ENCODE results near the gene TRIM7. TPM values are rescaled to one million over a fixed set of nuclear protein-coding genes. Genes with fewer than 3 reads are reported as not detected.
"Not testable (repeated sequence)": the region's sequence is repeated elsewhere in the genome, so short reads cannot be mapped to it uniquely, and the experiment has no call there.

TRIM7 gene
- total and polyA plus RNA-seq, 2 experiments from 2014 or later, result 3.1 to 6.8 TPM

- peak overlapping the region; percentile 19; the same call in 1 of the 2 replicates for H3K27ac ChIP-seq
- no peaks in the 10 kb centered on the region for H3K4me1 ChIP-seq (ENCODE audit: insufficient read depth)
- no peaks in the 10 kb centered on the region for H3K79me2 ChIP-seq (ENCODE audit: insufficient read depth)
- H4K20me1 ChIP-seq (ENCODE audit: insufficient read depth), result no peaks in the 10 kb centered on the region
- WGBS, 2 experiments (ENCODE audit: low coverage in 1 of 2, low lambda C conversion rate in 2 of 2, missing lambda C conversion rate in 2 of 2), result 1 to 2% methylated on average over 45 to 46 of the region's 46 CpGs
- H3K4me3 ChIP-seq, result peak overlapping the region; percentile 52
- peak; percentile 86 for DNase-seq
- peak overlapping the region; percentile 41 for H3K4me2 ChIP-seq (ENCODE audit: unreplicated experiment)
- peaks cover 27% of the 10 kb centered on the region for H3F3A ChIP-seq (ENCODE audit: insufficient read depth)
- H3K9me3 ChIP-seq (ENCODE audit: low read depth), result no peaks in the 10 kb centered on the region
- no peaks in the 10 kb centered on the region for H3K9me2 ChIP-seq (ENCODE audit: insufficient read depth)
- H3K36me3 ChIP-seq (ENCODE audit: low read depth), result no peaks in the 10 kb centered on the region
- in situ Hi-C loops (cut with MboI), result no loop called here
- TF ChIP-seq EZH2 (IDR thresholded peaks at IDR 0.05; ENCODE audit: insufficient read depth, poor library complexity, severe bottlenecking) (no peak), EZH2phosphoT487 (IDR thresholded peaks at IDR 0.05; ENCODE audit: insufficient read depth, low read depth) (no peak)
- peak overlapping the region; percentile 69 for H2AFZ ChIP-seq
- no peaks in the 10 kb centered on the region for H3K27me3 ChIP-seq (replicated peaks; ENCODE audit: insufficient read depth)
- H3K9ac ChIP-seq, result no peak overlapping the region
Measured at GRCh38 chr5:181217111-181217802, 12.3 kb upstream of the TRIM7 start.

- DNase-seq, result no peak
- H3K4me2 ChIP-seq (ENCODE audit: unreplicated experiment), result peak overlapping the region; percentile 65
- no peak for TF ChIP-seq EZH2 (IDR thresholded peaks at IDR 0.05; ENCODE audit: insufficient read depth, poor library complexity, severe bottlenecking)
- no peak for TF ChIP-seq EZH2phosphoT487 (IDR thresholded peaks at IDR 0.05; ENCODE audit: insufficient read depth, low read depth)
- no peaks in the 10 kb centered on the region for H3K27me3 ChIP-seq (replicated peaks; ENCODE audit: insufficient read depth)
- no peaks in the 10 kb centered on the region for H3K36me3 ChIP-seq (ENCODE audit: low read depth)
- H2AFZ ChIP-seq, result peak overlapping the region; percentile 83
- H4K20me1 ChIP-seq (ENCODE audit: insufficient read depth), result no peaks in the 10 kb centered on the region
- no peaks in the 10 kb centered on the region for H3K9me2 ChIP-seq (ENCODE audit: insufficient read depth)
- no peak overlapping the region for H3K27ac ChIP-seq
- H3K4me1 ChIP-seq (ENCODE audit: insufficient read depth), result no peaks in the 10 kb centered on the region
- H3K4me3 ChIP-seq, result peak overlapping the region; percentile 52
- 33 to 34% methylated on average over 44 of the region's 44 CpGs for WGBS, 2 experiments (ENCODE audit: low coverage in 1 of 2, low lambda C conversion rate in 2 of 2, missing lambda C conversion rate in 2 of 2)
- H3F3A ChIP-seq (ENCODE audit: insufficient read depth), result peaks cover 19% of the 10 kb centered on the region
- no peak overlapping the region for H3K9ac ChIP-seq
- no peaks in the 10 kb centered on the region for H3K79me2 ChIP-seq (ENCODE audit: insufficient read depth)
- in situ Hi-C loops (cut with MboI), result no loop called here
- H3K9me3 ChIP-seq (ENCODE audit: low read depth), result no peaks in the 10 kb centered on the region
Measured at GRCh38 chr5:181215997-181216989, 11.3 kb upstream of the TRIM7 start.

DNA sequence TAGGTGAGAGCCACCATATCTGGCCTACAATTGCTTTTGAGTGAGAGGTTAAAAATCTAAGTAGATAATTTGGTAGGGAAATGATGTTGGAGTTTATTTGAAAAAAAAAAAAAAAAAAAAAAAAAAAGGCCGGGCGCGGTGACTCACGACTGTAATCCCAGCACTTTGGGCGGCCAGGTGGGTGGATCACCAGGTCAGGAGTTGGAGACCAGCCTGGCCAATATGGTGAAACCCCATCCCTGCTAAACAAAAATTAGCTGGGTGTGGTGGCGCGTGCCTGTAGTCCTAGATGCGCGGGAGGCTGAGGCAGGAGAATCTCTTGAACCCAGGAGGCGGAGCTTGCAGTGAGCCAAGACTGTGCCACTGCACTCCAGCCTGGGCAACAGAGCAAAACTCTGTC is 9.3 kb upstream of the TRIM7 start:
- H3K4me2 ChIP-seq (ENCODE audit: unreplicated experiment); H3K36me3 ChIP-seq (ENCODE audit: low read depth); H3K9me3 ChIP-seq (ENCODE audit: low read depth); H3K27me3 ChIP-seq (replicated peaks; ENCODE audit: insufficient read depth); H3K4me1 ChIP-seq (ENCODE audit: insufficient read depth); H3K9ac ChIP-seq; H4K20me1 ChIP-seq (ENCODE audit: insufficient read depth); DNase-seq; H2AFZ ChIP-seq; H3K27ac ChIP-seq; H3K79me2 ChIP-seq (ENCODE audit: insufficient read depth); H3K9me2 ChIP-seq (ENCODE audit: insufficient read depth); in situ Hi-C loops (cut with MboI); H3K4me3 ChIP-seq: not testable (repeated sequence)
- WGBS, 2 experiments (ENCODE audit: low coverage in 1 of 2, low lambda C conversion rate in 2 of 2, missing lambda C conversion rate in 2 of 2), result 85 to 86% methylated on average over 10 of the region's 10 CpGs
- peaks cover 16% of the 10 kb centered on the region for H3F3A ChIP-seq (ENCODE audit: insufficient read depth)

GRCh38 chr5:181212934-181213333 is 7.9 kb upstream of the TRIM7 start:
- WGBS, 2 experiments (ENCODE audit: low coverage in 1 of 2, low lambda C conversion rate in 2 of 2, missing lambda C conversion rate in 2 of 2), result 66 to 67% methylated on average over 2 of the region's 2 CpGs
- H3K27ac ChIP-seq, result no peak overlapping the region
- in situ Hi-C loops (cut with MboI), result no loop called here

More at GRCh38 chr5:181212934-181213333, 7.9 kb upstream of the TRIM7 start:
- TF ChIP-seq EZH2phosphoT487 (IDR thresholded peaks at IDR 0.05; ENCODE audit: insufficient read depth, low read depth), result no peak
- TF ChIP-seq EZH2 (IDR thresholded peaks at IDR 0.05; ENCODE audit: insufficient read depth, poor library complexity, severe bottlenecking), result no peak
- Histone ChIP-seq H3K9ac (no peak overlapping the region), H3K79me2 (ENCODE audit: insufficient read depth) (no peaks in the 10 kb centered on the region), H3K36me3 (ENCODE audit: low read depth) (no peaks in the 10 kb centered on the region), H3K27me3 (replicated peaks; ENCODE audit: insufficient read depth) (no peaks in the 10 kb centered on the region), H4K20me1 (ENCODE audit: insufficient read depth) (no peaks in the 10 kb centered on the region), H3K4me3 (no peak overlapping the region), H3K4me2 (ENCODE audit: unreplicated experiment) (no peak overlapping the region), H3K9me2 (ENCODE audit: insufficient read depth) (no peaks in the 10 kb centered on the region), H3K4me1 (ENCODE audit: insufficient read depth) (no peaks in the 10 kb centered on the region), H3F3A (ENCODE audit: insufficient read depth) (peaks cover 21% of the 10 kb centered on the region), H3K9me3 (ENCODE audit: low read depth) (no peaks in the 10 kb centered on the region), H2AFZ (no peak overlapping the region)
- no peak for DNase-seq
